ENCODE measurements around the gene ANGPT4. TPM values are rescaled to one million over a fixed set of nuclear protein-coding genes. Genes with fewer than 3 reads are reported as not detected.
"Not testable (repeated sequence)": the region's sequence is repeated elsewhere in the genome, so short reads cannot be mapped to it uniquely, and the experiment has no call there.

Gene ANGPT4
- total RNA-seq, 2 donors from 2014 or later = under 0.01 to 0.66 TPM

- Histone ChIP-seq H3K27me3 (no peaks in the 10 kb centered on the region), H3K9me3 (no peaks in the 10 kb centered on the region), H3K36me3 (replicated peaks in 1 of 2; ENCODE audit: insufficient read depth in 1 of 2, low read depth in 2 of 2) (no peaks in the 10 kb centered on the region), H3K4me1 (peaks cover 3% of the 10 kb centered on the region), H3K27ac (no peak overlapping the region), H3K4me3 (no peak overlapping the region)
- 82 to 83% methylated on average over 6 of the region's 6 CpGs for WGBS, 2 donors
- no peak for ATAC-seq
- intact Hi-C loops (cut with DNase I) = no loop called here
- no peak for DNase-seq
- TF ChIP-seq CTCF (IDR thresholded peaks at IDR 0.05) (no peak), POLR2A (IDR thresholded peaks at IDR 0.05) (no peak)
Observed at GRCh38 chr20:896501-897025, 19.6 kb downstream of the ANGPT4 start.

- intact Hi-C loops (cut with DNase I); H3K4me3 ChIP-seq; H3K27ac ChIP-seq; H3K36me3 ChIP-seq (replicated peaks in 1 of 2; ENCODE audit: insufficient read depth in 1 of 2, low read depth in 2 of 2); H3K27me3 ChIP-seq; H3K9me3 ChIP-seq; ATAC-seq; DNase-seq: not testable (repeated sequence)
- H3K4me1 ChIP-seq = peaks cover 13% of the 10 kb centered on the region
- 76 to 82% methylated on average over 5 of the region's 5 CpGs for WGBS, 2 donors
Observed at GRCh38 chr20:892371-892770, 23.8 kb downstream of the ANGPT4 start.

- intact Hi-C loops (cut with DNase I) = no loop called here
- H3K27ac ChIP-seq = no peak overlapping the region
- DNase-seq (no peak), ATAC-seq (peak; percentile 42)
- WGBS, 2 donors = 67 to 69% methylated on average over 4 of the region's 4 CpGs
- H3K27me3 ChIP-seq = no peaks in the 10 kb centered on the region
- no peak overlapping the region for H3K4me3 ChIP-seq
- H3K9me3 ChIP-seq = no peaks in the 10 kb centered on the region
- H3K36me3 ChIP-seq (replicated peaks in 1 of 2; ENCODE audit: insufficient read depth in 1 of 2, low read depth in 2 of 2) = no peaks in the 10 kb centered on the region
- peaks cover 13% of the 10 kb centered on the region for H3K4me1 ChIP-seq
- TF ChIP-seq CTCF (IDR thresholded peaks at IDR 0.05) (no peak), POLR2A (IDR thresholded peaks at IDR 0.05) (no peak)
Observed at GRCh38 chr20:891706-892080, 24.4 kb downstream of the ANGPT4 start.

GRCh38 chr20:891058-891705, 25.0 kb downstream of the ANGPT4 start:
- TF ChIP-seq POLR2A (IDR thresholded peaks at IDR 0.05) (no peak), CTCF (IDR thresholded peaks at IDR 0.05) (no peak)
- 37 to 63% methylated on average over 4 to 6 of the region's 6 CpGs for WGBS, 2 donors
- H3K4me3 ChIP-seq = no peak overlapping the region
- intact Hi-C loops (cut with DNase I) = no loop called here
- peaks cover 13% of the 10 kb centered on the region for H3K4me1 ChIP-seq
- H3K27ac ChIP-seq = no peak overlapping the region
- H3K27me3 ChIP-seq = no peaks in the 10 kb centered on the region
- no peaks in the 10 kb centered on the region for H3K36me3 ChIP-seq (replicated peaks in 1 of 2; ENCODE audit: insufficient read depth in 1 of 2, low read depth in 2 of 2)
- H3K9me3 ChIP-seq = no peaks in the 10 kb centered on the region
- ATAC-seq (peak; percentile 55), DNase-seq (peak; percentile 47 to 82 (median 78))

- Histone ChIP-seq H3K4me1 (peaks cover 13% of the 10 kb centered on the region), H3K27ac (no peak overlapping the region), H3K27me3 (no peaks in the 10 kb centered on the region), H3K4me3 (no peak overlapping the region), H3K36me3 (replicated peaks in 1 of 2; ENCODE audit: insufficient read depth in 1 of 2, low read depth in 2 of 2) (no peaks in the 10 kb centered on the region), H3K9me3 (no peaks in the 10 kb centered on the region)
- no peak for TF ChIP-seq CTCF (IDR thresholded peaks at IDR 0.05)
- no peak for TF ChIP-seq POLR2A (IDR thresholded peaks at IDR 0.05)
- DNase-seq (no peak), ATAC-seq (no peak)
- intact Hi-C loops (cut with DNase I) = no loop called here
- WGBS, 2 donors = 72 to 74% methylated on average over 6 of the region's 6 CpGs
Observed at GRCh38 chr20:890666-891057, 25.5 kb downstream of the ANGPT4 start.

Measured in body of pancreas (tissue), 4 donors.